Vagina (tissue), 2 donors: ENCODE measurements around the gene BASP1.

Experiments
- POLR2A ChIP-seq, 2 donors: fragments of 450-650 bp; IDR thresholded peaks; one replicate each; pipeline ENCODE4 v1.6.1; 2017; ENCODE audit warnings: antibody characterized with exemption in 2 of 2, mild to moderate bottlenecking in 2 of 2, moderate library complexity in 2 of 2
- POLR2AphosphoS5 ChIP-seq, 2 donors: sonication (generic); formaldehyde crosslinking; IDR thresholded peaks; one replicate each; pipeline ENCODE4 v1.9.0; 2017; ENCODE audit warnings: antibody characterized with exemption in 2 of 2, mild to moderate bottlenecking in 2 of 2, low read depth in 1 of 2; ENCODE audit not compliant: insufficient read depth in 1 of 2
- TF ChIP-seq, protein P1 (sequence below), 3 experiments: fragments of 450-650 bp in 2 of 3; fragments of 200-600 bp in 1 of 3; sonication (generic) in 1 of 3; IDR thresholded peaks; one replicate each; pipeline ENCODE4 v1.5.1; 2017 to 2019; ENCODE audit warnings: antibody characterized with exemption in 3 of 3, mild to moderate bottlenecking in 2 of 3, moderate library complexity in 2 of 3

DNA sequence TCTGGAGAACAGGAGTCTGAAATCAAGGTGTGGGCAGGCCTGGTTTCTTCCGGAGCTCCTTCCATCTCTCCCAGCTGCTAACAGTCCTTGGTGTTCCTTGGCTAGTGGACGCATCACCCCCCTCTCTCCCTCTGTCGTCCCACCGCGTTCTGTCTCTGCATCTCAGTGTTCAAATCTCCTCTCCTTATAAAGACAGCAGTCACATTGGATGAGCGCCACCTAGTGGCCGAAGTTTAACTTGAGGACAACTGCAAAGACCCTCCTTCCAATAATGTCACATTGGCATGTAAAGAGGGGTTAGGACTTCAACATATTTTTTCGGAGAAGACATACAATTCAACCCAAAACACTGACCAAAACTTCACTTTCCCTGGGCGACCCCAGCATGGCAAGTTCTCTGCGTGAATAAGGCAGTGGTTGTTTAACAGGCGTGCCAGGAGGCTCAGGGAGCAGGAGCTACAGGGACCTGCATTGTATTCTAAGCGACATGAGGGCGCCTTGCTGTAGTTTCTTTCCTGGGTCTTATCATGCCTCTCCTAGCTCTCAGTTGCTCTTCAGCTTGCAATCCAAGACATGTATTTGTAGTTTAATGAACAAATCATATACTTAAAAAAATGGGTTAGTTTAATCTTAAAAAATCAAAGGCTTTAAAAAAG lies 27.9 kb upstream of the BASP1 start:
- TF ChIP-seq, protein P1, sequence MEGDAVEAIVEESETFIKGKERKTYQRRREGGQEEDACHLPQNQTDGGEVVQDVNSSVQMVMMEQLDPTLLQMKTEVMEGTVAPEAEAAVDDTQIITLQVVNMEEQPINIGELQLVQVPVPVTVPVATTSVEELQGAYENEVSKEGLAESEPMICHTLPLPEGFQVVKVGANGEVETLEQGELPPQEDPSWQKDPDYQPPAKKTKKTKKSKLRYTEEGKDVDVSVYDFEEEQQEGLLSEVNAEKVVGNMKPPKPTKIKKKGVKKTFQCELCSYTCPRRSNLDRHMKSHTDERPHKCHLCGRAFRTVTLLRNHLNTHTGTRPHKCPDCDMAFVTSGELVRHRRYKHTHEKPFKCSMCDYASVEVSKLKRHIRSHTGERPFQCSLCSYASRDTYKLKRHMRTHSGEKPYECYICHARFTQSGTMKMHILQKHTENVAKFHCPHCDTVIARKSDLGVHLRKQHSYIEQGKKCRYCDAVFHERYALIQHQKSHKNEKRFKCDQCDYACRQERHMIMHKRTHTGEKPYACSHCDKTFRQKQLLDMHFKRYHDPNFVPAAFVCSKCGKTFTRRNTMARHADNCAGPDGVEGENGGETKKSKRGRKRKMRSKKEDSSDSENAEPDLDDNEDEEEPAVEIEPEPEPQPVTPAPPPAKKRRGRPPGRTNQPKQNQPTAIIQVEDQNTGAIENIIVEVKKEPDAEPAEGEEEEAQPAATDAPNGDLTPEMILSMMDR (IDR thresholded peaks at IDR 0.05), result peak in 2 of 3 experiments; percentile 65 to 67
- TF ChIP-seq POLR2A (IDR thresholded peaks at IDR 0.05) (no peak), POLR2AphosphoS5 (IDR thresholded peaks at IDR 0.05; ENCODE audit: insufficient read depth in 1 of 2, low read depth in 1 of 2) (no peak)
